ENCODE measurements around the gene ADAMTS10.
"Not testable (repeated sequence)": the region's sequence is repeated elsewhere in the genome, so short reads cannot be mapped to it uniquely, and the experiment has no call there.

DNA sequence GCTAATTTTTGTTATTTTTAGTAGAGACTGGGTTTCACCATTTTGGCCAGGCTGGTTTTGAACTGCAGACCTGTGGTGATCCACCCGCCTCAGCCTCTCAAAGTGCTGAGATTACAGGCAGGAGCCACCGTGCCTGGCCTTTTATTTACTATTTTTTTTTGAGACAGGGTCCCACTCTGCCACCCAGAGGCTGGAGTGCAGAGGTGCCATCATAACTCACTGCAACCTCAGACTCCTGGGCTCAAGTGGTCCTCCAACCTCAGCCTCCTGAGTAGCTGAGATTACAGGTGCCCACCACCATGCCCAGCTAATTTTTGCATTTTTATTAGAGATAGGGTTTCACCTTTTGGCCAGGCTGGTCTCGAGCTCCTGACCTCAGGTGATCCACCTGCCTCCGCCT lies 12.4 kb upstream of the ADAMTS10 start:
- TF ChIP-seq CTCF, POLR2A, POLR2AphosphoS5 (IDR thresholded peaks at IDR 0.05): not testable (repeated sequence)
